ENCODE results near the gene C1QTNF9B. TPM values are rescaled to one million over a fixed set of nuclear protein-coding genes. Genes with fewer than 3 reads are reported as not detected.

C1QTNF9B gene
- total RNA-seq, result under 0.01 TPM in 1 of 2 replicates, not detected in the other

GRCh38 chr13:23897452-23897919 is at the start of gene C1QTNF9B:
Gene C1QTNF9B (minus strand): TSS chr13:23897502.

GRCh38 chr13:23888658-23889614 is 8.4 kb downstream of the C1QTNF9B start, which contains the start of gene MIPEP:
Gene MIPEP (minus strand): TSS chr13:23889400. CDS start chr13:23889320, 80 bp downstream.

Other genes starting within 250 kb of the C1QTNF9B start
- 7.8 and 9.6 TPM in 2 replicates for gene MIPEP, start 8.1 kb downstream of the C1QTNF9B start, total RNA-seq

All from bladder microvascular endothelial cell (primary cell).